Hepatocyte (in vitro differentiated cells): ENCODE measurements around the gene LYZL1. TPM values are rescaled to one million over a fixed set of nuclear protein-coding genes. Genes with fewer than 3 reads are reported as not detected.

ENCODE experiments used
- DNase-seq: peaks from one replicate; pipeline ENCODE4 v3.0.0-alpha.2; 2016; ENCODE audit warnings: low spot score
- H2AFZ ChIP-seq: fragments of 200-600 bp; sonication (generic); 2 replicates; pipeline ENCODE4 v1.6.0; 2016; ENCODE audit warnings: antibody characterized with exemption, mild to moderate bottlenecking
- H3K27ac ChIP-seq: fragments of 200-600 bp; sonication (generic); 2 replicates; pipeline ENCODE4 v1.5.1; 2016; ENCODE audit warnings: mild to moderate bottlenecking
- H3K27me3 ChIP-seq: fragments of 200-600 bp; sonication (generic); 2 replicates; pipeline ENCODE4 v1.6.1; 2016
- H3K36me3 ChIP-seq: fragments of 200-600 bp; sonication (generic); replicated peaks from 2 replicates; pipeline ENCODE4 v1.5.1; 2016; ENCODE audit warnings: low read depth; ENCODE audit not compliant: insufficient read depth
- H3K4me1 ChIP-seq: fragments of 200-600 bp; sonication (generic); 2 replicates; pipeline ENCODE4 v1.5.1; 2016; ENCODE audit warnings: mild to moderate bottlenecking, moderate library complexity; ENCODE audit not compliant: insufficient read depth
- H3K4me2 ChIP-seq: fragments of 200-600 bp; sonication (generic); 2 replicates; pipeline ENCODE4 v1.6.0; 2016
- H3K4me3 ChIP-seq: fragments of 200-600 bp; sonication (generic); 2 replicates; pipeline ENCODE4 v1.5.1; 2016; ENCODE audit warnings: mild to moderate bottlenecking
- H3K79me2 ChIP-seq: fragments of 200-600 bp; sonication (generic); 2 replicates; pipeline ENCODE4 v1.6.0; 2017; ENCODE audit warnings: mild to moderate bottlenecking
- H3K9me2 ChIP-seq: fragments of 200-600 bp; sonication (generic); replicated peaks from 2 replicates; pipeline ENCODE4 v1.6.0; 2017; ENCODE audit warnings: mild to moderate bottlenecking; ENCODE audit not compliant: insufficient read depth
- H3K9me3 ChIP-seq: fragments of 200-600 bp; sonication (generic); 2 replicates; pipeline ENCODE4 v1.5.1; 2016; ENCODE audit warnings: low read depth, mild to moderate bottlenecking
- H4K20me1 ChIP-seq: fragments of 200-600 bp; sonication (generic); 2 replicates; pipeline ENCODE4 v1.6.0; 2016; ENCODE audit warnings: mild to moderate bottlenecking; ENCODE audit not compliant: insufficient read depth, poor library complexity, severe bottlenecking
- CTCF ChIP-seq: fragments of 200-600 bp; sonication (generic); IDR thresholded peaks from 2 replicates; pipeline ENCODE4 v1.5.1; 2016; ENCODE audit warnings: antibody characterized with exemption, mild to moderate bottlenecking; ENCODE audit not compliant: poor library complexity
- EZH2 ChIP-seq: fragments of 200-600 bp; sonication (generic); IDR thresholded peaks from 2 replicates; pipeline ENCODE4 v1.6.1; 2016; ENCODE audit warnings: antibody characterized with exemption, mild to moderate bottlenecking, borderline replicate concordance
- EZH2phosphoT487 ChIP-seq: fragments of 200-600 bp; sonication (generic); IDR thresholded peaks from one replicate; pipeline ENCODE4 v1.6.1; 2018; ENCODE audit warnings: antibody characterized with exemption, mild to moderate bottlenecking, low read depth, moderate library complexity; ENCODE audit not compliant: unreplicated experiment, severe bottlenecking
- WGBS: methylation state at CpG from one replicate; pipeline ENCODE4 v1.1.6; 2016; ENCODE audit warnings: low lambda C conversion rate; ENCODE audit errors: missing lambda C conversion rate; 5-methylcytosine and 5-hydroxymethylcytosine counted together
- polyA plus RNA-seq: library from polyadenylated mRNA; unstranded; fragments of >200 nt; fragmentation: Nextera tagmentation; extraction: Ambion mirVana; gene quantifications from 2 replicates; pipeline ENCODE4 v1.2.1, GENCODE V29; 2016
- total RNA-seq: library from RNA; depleted of rRNA; stranded (reverse); fragments of >200 nt; gene quantifications from 2 replicates; pipeline ENCODE4 v1.2.3, GENCODE V29; 2014

The LYZL1 gene
- total and polyA plus RNA-seq, 2 experiments from 2014 or later: not detected

GRCh38 chr10:29323367-29323766 is 34.5 kb downstream of the LYZL1 start:
- Histone ChIP-seq H4K20me1 (no peaks in the 10 kb centered on the region), H2AFZ (no peak overlapping the region), H3K79me2 (no peaks in the 10 kb centered on the region), H3K9me2 (no peaks in the 10 kb centered on the region), H3K9me3 (no peaks in the 10 kb centered on the region), H3K27me3 (no peaks in the 10 kb centered on the region), H3K4me2 (no peak overlapping the region), H3K4me1 (peaks cover 21% of the 10 kb centered on the region), H3K4me3 (no peak overlapping the region), H3K27ac (no peak overlapping the region), H3K36me3 (no peaks in the 10 kb centered on the region)
- 85% methylated on average over 5 of the region's 5 CpGs for WGBS
- TF ChIP-seq EZH2 (no peak), EZH2phosphoT487 (no peak), CTCF (no peak)
- no peak for DNase-seq

- peaks cover 13% of the 10 kb centered on the region for H3K4me1 ChIP-seq
- no peaks in the 10 kb centered on the region for H4K20me1 ChIP-seq
- no peak overlapping the region for H3K4me3 ChIP-seq
- no peaks in the 10 kb centered on the region for H3K9me2 ChIP-seq
- no peaks in the 10 kb centered on the region for H3K36me3 ChIP-seq
- no peaks in the 10 kb centered on the region for H3K79me2 ChIP-seq
- H3K4me2 ChIP-seq: no peak overlapping the region
- H3K27ac ChIP-seq: no peak overlapping the region
- no peaks in the 10 kb centered on the region for H3K27me3 ChIP-seq
- no peak overlapping the region for H2AFZ ChIP-seq
- TF ChIP-seq EZH2phosphoT487: no peak
- TF ChIP-seq CTCF: no peak
- no peak for TF ChIP-seq EZH2
- H3K9me3 ChIP-seq: no peaks in the 10 kb centered on the region
- 62% methylated on average over 11 of the region's 11 CpGs for WGBS
- DNase-seq: no peak
Observed at GRCh38 chr10:29324220-29324841, 35.5 kb downstream of the LYZL1 start.

- H3K4me2 ChIP-seq: no peak overlapping the region
- TF ChIP-seq CTCF (no peak), EZH2phosphoT487 (no peak), EZH2 (no peak)
Observed at GRCh38 chr10:29326299-29326698, 37.4 kb downstream of the LYZL1 start.

More at GRCh38 chr10:29326299-29326698, 37.4 kb downstream of the LYZL1 start:
- DNase-seq: no peak
- H2AFZ ChIP-seq: no peak overlapping the region
- peaks cover 12% of the 10 kb centered on the region for H3K4me1 ChIP-seq
- no peaks in the 10 kb centered on the region for H3K27me3 ChIP-seq
- H3K79me2 ChIP-seq: no peaks in the 10 kb centered on the region
- H3K9me2 ChIP-seq: no peaks in the 10 kb centered on the region
- no peaks in the 10 kb centered on the region for H3K9me3 ChIP-seq
- no peaks in the 10 kb centered on the region for H4K20me1 ChIP-seq
- H3K4me3 ChIP-seq: no peak overlapping the region
- no peaks in the 10 kb centered on the region for H3K36me3 ChIP-seq
- 92% methylated on average over 2 of the region's 2 CpGs for WGBS
- H3K27ac ChIP-seq: peak overlapping the region; percentile 56
